ENCODE data around the gene FGF11.

The FGF11 gene

GRCh38 chr17:7439462-7440112, at the start of gene FGF11:
TSS of gene FGF11 (plus strand) at chr17:7439512. CDS start at chr17:7439621, 109 bp downstream.
- no peak for DNase-seq

DNA sequence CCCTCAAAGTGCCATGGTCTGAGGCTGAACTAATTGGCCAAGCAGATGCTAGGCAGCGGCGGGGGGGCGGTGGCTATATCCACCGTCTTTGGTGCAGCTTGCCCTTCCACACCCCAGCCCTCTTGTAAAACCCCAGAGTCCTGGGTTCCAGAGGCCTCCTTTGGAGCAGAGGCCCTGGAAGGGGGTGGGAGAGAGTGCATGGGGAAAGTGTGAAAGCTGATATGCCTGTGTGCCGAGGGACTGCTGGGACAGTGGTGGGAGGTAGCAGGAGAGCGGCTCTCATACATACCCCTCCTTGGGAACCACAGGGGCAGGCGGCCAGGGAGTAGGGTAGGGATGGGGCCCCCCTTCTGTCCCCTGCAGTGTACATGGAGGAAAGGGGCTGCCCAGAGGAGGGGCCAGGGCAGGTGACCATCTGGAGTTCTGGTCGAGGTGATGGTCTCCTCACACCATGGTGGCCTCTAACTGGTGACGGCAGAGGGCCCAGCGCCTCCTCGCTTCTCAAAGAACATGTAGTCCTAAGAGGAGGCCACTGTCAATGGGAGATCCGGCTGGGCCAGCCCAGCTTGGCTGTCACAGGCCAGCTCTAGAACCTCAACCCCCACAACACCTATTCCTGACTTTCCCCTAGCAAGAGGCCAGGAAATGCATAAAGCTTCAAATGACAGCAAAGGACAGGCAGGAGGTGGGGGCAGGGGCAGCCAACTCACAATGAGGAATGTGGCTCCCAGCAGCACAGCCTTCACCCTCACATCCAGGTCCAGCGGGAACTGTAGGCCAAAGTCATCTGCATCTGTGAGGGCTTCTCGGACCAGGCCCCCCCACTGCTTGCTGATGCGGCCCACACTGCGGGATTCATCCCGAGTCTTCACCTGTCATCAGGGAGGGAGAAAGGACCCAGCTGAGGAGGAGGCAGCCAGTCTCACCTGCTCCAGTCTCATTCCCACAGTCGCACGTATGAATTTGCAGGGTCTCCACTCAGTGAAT, 49.1 kb upstream of the FGF11 start:
- no peak for DNase-seq

- DNase-seq = no peak
These were observed 48.0 kb upstream of the FGF11 start for GRCh38 chr17:7391307-7391706.

DNA sequence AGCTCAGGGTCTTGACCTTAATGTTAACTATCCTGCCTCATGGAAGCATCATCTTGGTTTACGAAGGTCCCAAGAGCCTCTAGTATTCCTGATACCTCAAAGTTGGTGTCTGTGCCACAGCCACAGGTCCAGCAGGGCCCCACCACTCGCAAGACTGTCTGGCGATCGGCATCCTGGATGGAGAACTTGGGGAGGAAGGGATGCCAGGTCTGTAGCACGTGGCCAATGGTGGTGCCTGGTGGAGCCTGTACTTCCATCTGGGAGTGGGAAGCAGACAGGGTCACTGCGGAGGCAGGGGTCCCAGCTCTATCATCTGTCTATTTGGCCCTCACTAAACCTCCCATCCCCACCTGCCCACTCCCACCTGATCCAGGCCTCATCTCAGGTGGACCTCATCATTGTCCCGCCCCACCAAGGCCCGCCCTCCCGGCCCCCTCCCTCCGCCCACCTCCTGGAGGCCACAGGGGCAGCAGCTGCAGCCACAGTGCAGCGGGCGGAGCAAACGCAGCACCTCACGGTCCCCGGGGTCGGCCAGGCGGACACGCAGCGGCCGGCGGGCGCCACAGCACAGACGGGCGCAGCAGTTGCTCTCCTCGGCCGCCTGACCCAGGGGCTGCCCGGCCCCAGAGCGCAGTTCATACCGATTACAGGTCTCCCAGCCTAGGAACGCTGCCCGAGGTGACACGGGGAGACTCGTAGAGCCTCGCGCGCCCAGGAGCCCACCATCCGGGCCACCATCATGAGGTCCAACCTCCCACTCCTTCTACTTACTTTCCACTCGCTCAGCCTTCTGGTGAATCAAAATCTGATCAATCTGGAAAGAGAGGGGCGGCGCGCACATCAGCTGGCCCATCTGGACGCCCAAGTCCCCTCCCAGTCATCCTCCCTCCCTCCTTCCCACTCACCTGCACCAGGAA, 46.4 kb upstream of the FGF11 start:
- no peak for DNase-seq

GRCh38 chr17:7393613-7394451, 45.5 kb upstream of the FGF11 start:
- peak; percentile 83 for DNase-seq

- DNase-seq = peak; percentile 83
These were observed 44.7 kb upstream of the FGF11 start, which contains the start of gene PLSCR3 for GRCh38 chr17:7394452-7395191. TSS of gene PLSCR3 (minus strand) at chr17:7394525. CDS start at chr17:7394110, 415 bp downstream.

- no peak for DNase-seq
These were observed 43.2 kb upstream of the FGF11 start for GRCh38 chr17:7396147-7396546.

- no peak for DNase-seq
These were observed 40.7 kb upstream of the FGF11 start for GRCh38 chr17:7398612-7399011.

DNA sequence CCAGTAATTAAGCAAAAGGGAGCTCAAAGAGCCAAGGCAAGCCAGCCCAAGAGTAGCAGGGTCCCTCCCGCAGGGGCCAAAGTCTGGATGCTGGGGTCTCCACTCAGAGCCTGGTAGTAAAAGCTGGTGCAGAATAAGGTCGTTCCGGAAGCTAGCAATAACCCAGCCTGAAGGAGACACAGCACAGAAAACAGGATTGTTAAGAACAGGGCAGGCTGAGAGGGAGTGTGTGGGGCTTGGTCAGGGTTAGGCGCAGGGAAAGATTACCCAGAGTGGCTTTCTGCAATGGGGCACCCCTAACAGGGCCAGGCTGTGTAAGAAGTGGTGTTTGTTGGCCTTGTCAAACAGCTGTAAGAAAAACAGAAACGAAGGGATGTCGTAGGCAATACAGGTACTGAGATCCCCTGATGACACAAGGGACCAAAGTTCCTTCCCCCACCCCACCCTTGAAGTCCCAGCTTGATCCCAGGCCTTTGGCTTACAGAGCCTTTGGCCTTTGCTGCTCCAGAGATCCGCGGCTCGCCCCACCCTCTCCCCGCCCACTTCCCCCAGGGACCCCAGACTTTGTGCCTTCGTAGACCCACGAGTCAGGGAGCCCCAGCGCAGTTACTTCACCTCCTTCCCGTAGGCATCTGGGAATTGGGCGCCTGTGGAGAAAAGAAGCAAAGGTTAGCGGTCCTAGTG, 36.1 kb upstream of the FGF11 start:
- peak; percentile 31 for DNase-seq

DNA sequence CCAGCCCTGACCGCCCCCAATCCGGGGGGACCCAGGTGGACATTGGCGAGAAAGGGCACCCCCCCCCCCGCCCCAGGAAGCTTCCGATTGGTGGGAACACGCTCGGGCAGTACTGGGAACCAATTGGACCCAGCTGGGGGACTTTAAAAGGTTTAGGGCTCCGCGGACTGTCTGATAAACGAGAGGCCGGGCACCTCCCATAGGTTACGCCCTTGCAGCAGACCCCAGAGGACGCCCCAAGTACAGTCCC, 35.7 kb upstream of the FGF11 start:
- no peak for DNase-seq

GRCh38 chr17:7403977-7404736, 35.2 kb upstream of the FGF11 start, which contains the start of gene TMEM256:
TSS of gene TMEM256 (minus strand) at chr17:7404097. CDS start at chr17:7404084, 13 bp downstream.
- peak; percentile 98 for DNase-seq

- no peak for DNase-seq
These were observed 34.5 kb upstream of the FGF11 start for GRCh38 chr17:7404737-7405349.

- DNase-seq = no peak
These were observed 33.7 kb upstream of the FGF11 start for GRCh38 chr17:7405350-7406234.

DNA sequence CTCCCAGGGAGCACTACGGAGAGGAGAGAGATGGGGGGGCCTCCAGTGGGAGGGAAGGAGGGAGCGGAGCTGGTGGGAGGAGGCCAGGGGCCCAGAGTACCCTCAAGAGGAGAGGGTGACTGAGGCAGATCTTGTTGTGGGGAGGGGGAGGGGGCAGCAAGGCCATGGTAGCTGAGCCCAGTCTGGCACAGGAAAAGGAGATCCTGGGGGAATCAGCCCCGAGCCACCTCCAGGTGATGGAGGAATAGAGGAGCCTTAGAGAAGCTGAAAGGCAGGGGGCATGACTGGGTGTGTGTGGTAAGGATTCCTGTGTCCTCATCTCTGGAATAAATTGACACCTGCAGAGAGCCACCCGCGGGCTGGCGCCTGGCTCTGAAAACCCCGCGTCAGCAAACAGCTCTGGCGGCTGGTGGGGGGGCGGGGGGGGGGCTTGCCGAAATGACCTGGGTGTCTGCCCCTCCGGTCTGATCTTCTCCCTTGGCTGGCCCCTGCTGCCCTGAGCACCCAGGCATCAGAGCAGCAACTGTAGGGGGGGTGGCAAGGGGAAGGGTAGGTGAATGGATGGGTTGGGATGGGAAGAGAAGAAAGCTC, 33.0 kb upstream of the FGF11 start:
- DNase-seq = peak; percentile 12

- no peak for DNase-seq
These were observed 32.2 kb upstream of the FGF11 start for GRCh38 chr17:7407082-7407481.

DNA sequence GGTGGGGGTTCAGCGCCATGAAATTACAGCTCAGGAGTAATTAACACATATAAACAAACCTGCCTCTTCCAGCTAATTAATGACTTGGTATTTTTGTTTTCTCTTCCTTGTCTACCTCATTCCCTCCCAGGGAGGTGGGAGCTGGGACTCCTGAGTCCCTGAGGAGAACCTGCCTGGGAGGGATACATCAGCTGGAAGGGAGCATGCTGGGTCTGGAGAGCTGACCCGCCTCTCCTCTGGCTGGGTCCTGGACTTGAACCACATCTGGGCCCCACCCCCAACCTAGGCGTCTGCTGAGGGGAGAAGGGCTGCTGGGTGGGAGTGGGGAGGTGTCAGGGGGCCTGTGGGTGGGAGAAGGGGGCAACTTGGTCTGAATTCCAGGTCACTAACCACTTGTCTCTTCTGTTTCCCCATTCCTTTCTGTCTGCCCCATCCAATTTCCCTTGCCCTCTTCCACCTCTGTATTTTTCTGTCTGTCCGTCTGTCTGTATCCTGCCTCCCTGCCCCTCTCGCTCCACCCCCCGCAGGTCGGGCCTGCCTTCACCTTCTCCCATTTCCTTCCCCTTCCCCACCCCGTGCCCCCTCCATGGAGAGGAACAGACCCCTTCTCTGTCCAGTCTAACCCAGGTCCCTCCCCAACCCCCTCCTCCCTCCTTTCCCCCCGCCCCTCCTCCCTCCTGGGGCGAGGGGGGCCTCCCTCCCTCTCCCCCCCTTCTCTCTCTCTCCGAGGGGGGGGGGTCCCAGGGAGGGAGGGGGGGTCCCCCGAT, 31.6 kb upstream of the FGF11 start, which contains the start of gene NLGN2:
NLGN2 (plus strand) TSS at position 361 of the 767 bp plus-strand sequence. CDS start 411 bp downstream, outside the sequence.
- no peak for DNase-seq

- peak; percentile 45 for DNase-seq
These were observed 31.0 kb upstream of the FGF11 start for GRCh38 chr17:7408252-7408727.
